Activated CD8-positive, alpha-beta memory T cell treated with anti-CD3 and anti-CD28 coated beads for 1 hour (primary cell): ENCODE data around the gene KLF7.

Source experiments
- DNase-seq, 2 donors: peaks; one replicate each; pipeline ENCODE4 v3.0.0-alpha.2; 2020; ENCODE audit warnings: low read depth in 1 of 2; ENCODE audit errors: extremely low read depth in 1 of 2

The KLF7 gene

GRCh38 chr2:207035875-207036274, 129.9 kb downstream of the KLF7 start:
- no peak for DNase-seq

DNA sequence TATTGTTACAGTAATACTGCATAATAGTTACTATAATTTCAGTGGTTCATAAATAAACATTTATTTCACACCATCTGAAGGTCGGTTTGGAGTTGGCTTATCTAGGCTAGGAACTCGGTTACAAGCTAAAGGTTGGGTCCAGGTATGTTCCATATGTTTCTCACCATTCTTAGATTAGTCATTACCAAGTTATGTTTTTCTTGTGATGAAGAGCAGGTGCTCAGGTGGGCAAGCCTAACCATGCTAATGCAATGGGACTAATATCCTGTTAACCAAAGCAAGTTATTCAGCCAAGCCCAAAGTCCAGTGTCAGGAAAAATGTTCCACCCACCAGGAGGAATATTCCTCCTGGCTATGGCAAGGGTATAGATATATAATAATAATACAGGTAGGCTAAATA, 133.3 kb downstream of the KLF7 start:
- no peak for DNase-seq
